ENCODE measurements around the gene PABPN1. TPM values are rescaled to one million over a fixed set of nuclear protein-coding genes. Genes with fewer than 3 reads are reported as not detected.

PABPN1 gene
- total and polyA plus RNA-seq, 2 of the 13 experiments (the other 11 are each of a cell fraction or from before 2014, with no cell fraction given), result 233 to 524 TPM

- TF ChIP-seq CENPT (CRISPR knock-in tag; IDR thresholded peaks at IDR 0.05; ENCODE audit: low read depth) (peak; percentile 91; the same call in 1 of the 2 replicates), ZNF280D (CRISPR knock-in tag; IDR thresholded peaks at IDR 0.05) (peak; percentile 89; the same call in 1 of the 2 replicates), ZNF572 (CRISPR knock-in tag; IDR thresholded peaks at IDR 0.05) (no peak), ZNF687 (CRISPR knock-in tag; IDR thresholded peaks at IDR 0.05) (peak; percentile 91), ZNF674 (CRISPR knock-in tag; IDR thresholded peaks at IDR 0.05; ENCODE audit: low read depth) (peak; percentile 99), HMG20B (CRISPR knock-in tag; conservative IDR thresholded peaks at IDR 0.05) (no peak; the same call in 1 of the 2 replicates), TOE1 (CRISPR knock-in tag; IDR thresholded peaks at IDR 0.05) (peak; percentile 8; the same call in 1 of the 2 replicates), NFYC (CRISPR knock-in tag; IDR thresholded peaks at IDR 0.05) (peak; percentile 40; the same call in 1 of the 2 replicates), HMGXB3 (CRISPR knock-in tag; IDR thresholded peaks at IDR 0.05; ENCODE audit: borderline replicate concordance) (peak; percentile 54), SIN3A (IDR thresholded peaks at IDR 0.05; ENCODE audit: borderline replicate concordance, low read depth, low read length) (peak; percentile 94; the same call in 1 of the 2 replicates), ZNF740 (CRISPR knock-in tag; IDR thresholded peaks at IDR 0.05) (no peak), ZNF354B (CRISPR knock-in tag; IDR thresholded peaks at IDR 0.05) (0 out of 2 replicates have a peak, but pooled peaks have one; percentile 60), ATAD3A (CRISPR knock-in tag; IDR thresholded peaks at IDR 0.05) (no peak; the same call in 1 of the 2 replicates)
These were observed 18.7 kb upstream of the PABPN1 start, which contains the start of gene PPP1R3E (continued) for GRCh38 chr14:23302290-23303225.
